IMR-90 (cell line): ENCODE measurements around the gene MRPL34. TPM values are rescaled to one million over a fixed set of nuclear protein-coding genes. Genes with fewer than 3 reads are reported as not detected.

ENCODE experiments used
- ATAC-seq: fragments of 200-7000 bp; cut with Tn5 transposase; 2 replicates; pipeline ENCODE4 v1.9.1; 2020; ENCODE audit warnings: low read depth, mild to moderate bottlenecking, moderate library complexity
- BruUV-seq: library from RNA; stranded (reverse); fragments of 400-500 nt; replicated peaks from 2 replicates; lab custom pipeline; 2021; lab: Mats Ljungman, UMichigan
- CTCF ChIA-PET: fragments of 300-600 bp; formaldehyde crosslinking; extraction: SDS; loops from one replicate; lab custom pipeline; 2021; ENCODE audit warnings: antibody characterized with exemption; lab: Yijun Ruan, JAX
- POLR2A ChIA-PET: fragments of 300-600 bp; sonication (Branson Sonifier 250); formaldehyde crosslinking; loops from one replicate; lab custom pipeline; 2022; ENCODE audit warnings: antibody characterized with exemption; ENCODE audit not compliant: unreplicated experiment; lab: Charles Lee
- DNase-seq: peaks from one replicate; pipeline ENCODE4 v3.0.0; 2013
- H2AFZ ChIP-seq: replicated peaks from 2 replicates; pipeline ENCODE3; 2013; ENCODE audit warnings: low read length, mild to moderate bottlenecking; ENCODE audit not compliant: poor library complexity
- H2AK5ac ChIP-seq: 2 replicates; pipeline ENCODE4 v1.6.1; 2013; ENCODE audit warnings: low read depth, low read length, inconsistent platforms
- H2AK9ac ChIP-seq: replicated peaks from 2 replicates; pipeline ENCODE3; 2013; ENCODE audit warnings: mild to moderate bottlenecking, low read depth, low read length, moderate library complexity; ENCODE audit not compliant: poor library complexity
- H2BK120ac ChIP-seq: 2 replicates; pipeline ENCODE4 v1.6.1; 2013; ENCODE audit warnings: low read depth, low read length, inconsistent platforms
- H2BK15ac ChIP-seq: 3 replicates; pipeline ENCODE4 v1.6.1; 2013; ENCODE audit warnings: low read depth, low read length, inconsistent platforms
- H2BK20ac ChIP-seq: 2 replicates; pipeline ENCODE4 v1.6.1; 2013; ENCODE audit warnings: low read depth, mild to moderate bottlenecking, inconsistent platforms, low read length, moderate library complexity
- H2BK5ac ChIP-seq: 2 replicates; pipeline ENCODE4 v1.6.1; 2013; ENCODE audit warnings: mild to moderate bottlenecking, low read depth, low read length, inconsistent platforms; ENCODE audit not compliant: poor library complexity, severe bottlenecking
- H3K14ac ChIP-seq: replicated peaks from 2 replicates; pipeline ENCODE4 v1.6.1; 2013; ENCODE audit warnings: low read depth, low read length, inconsistent platforms
- H3K18ac ChIP-seq: 2 replicates; pipeline ENCODE4 v1.6.1; 2013; ENCODE audit warnings: low read depth, low read length, control low read depth
- H3K23ac ChIP-seq: 2 replicates; pipeline ENCODE4 v1.6.1; 2013; ENCODE audit warnings: low read depth, low read length, inconsistent platforms
- H3K27ac ChIP-seq: 2 replicates; pipeline ENCODE4 v1.5.1; 2013; ENCODE audit warnings: mild to moderate bottlenecking, control low read depth, low read length; ENCODE audit not compliant: insufficient read depth
- H3K27me3 ChIP-seq: 2 replicates; pipeline ENCODE4 v1.6.1; 2013; ENCODE audit warnings: low read length; ENCODE audit not compliant: control insufficient read depth, insufficient read depth
- H3K36me3 ChIP-seq: 2 replicates; pipeline ENCODE4 v1.6.1; 2013; ENCODE audit warnings: low read length, mixed read lengths; ENCODE audit not compliant: control insufficient read depth, insufficient read depth
- H3K4ac ChIP-seq: 2 replicates; pipeline ENCODE4 v1.6.1; 2013; ENCODE audit warnings: low read depth, low read length, inconsistent platforms
- H3K4me1 ChIP-seq: 2 replicates; pipeline ENCODE4 v1.6.1; 2013; ENCODE audit warnings: low read length, mixed read lengths; ENCODE audit not compliant: control insufficient read depth, insufficient read depth
- H3K4me2 ChIP-seq: 2 replicates; pipeline ENCODE4 v1.6.1; 2013; ENCODE audit warnings: low read depth, mild to moderate bottlenecking, control low read depth, low read length, moderate library complexity
- H3K4me3 ChIP-seq: 2 replicates; pipeline ENCODE4 v1.5.1; 2013; ENCODE audit warnings: low read depth, mild to moderate bottlenecking, control low read depth, low read length, moderate library complexity; ENCODE audit not compliant: insufficient read depth
- H3K56ac ChIP-seq: 2 replicates; pipeline ENCODE4 v1.6.1; 2013; ENCODE audit warnings: low read length, inconsistent platforms; ENCODE audit not compliant: insufficient read depth; ENCODE audit errors: extremely low read depth
- H3K79me1 ChIP-seq, 2 experiments: 2 replicates each; pipeline ENCODE4 v1.6.1; 2013; ENCODE audit warnings: low read length in 2 of 2, inconsistent platforms in 1 of 2, low read depth in 1 of 2
- H3K9ac ChIP-seq: 2 replicates; pipeline ENCODE4 v1.6.1; 2013; ENCODE audit warnings: low read depth, low read length, control low read depth
- H3K9me1 ChIP-seq: 2 replicates; pipeline ENCODE4 v1.6.1; 2013; ENCODE audit warnings: low read length, inconsistent platforms; ENCODE audit not compliant: insufficient read depth
- H3K9me3 ChIP-seq: 2 replicates; pipeline ENCODE4 v1.6.1; 2013; ENCODE audit warnings: low read length; ENCODE audit not compliant: control insufficient read depth, insufficient read depth
- H4K20me1 ChIP-seq: 2 replicates; pipeline ENCODE4 v1.6.1; 2013; ENCODE audit warnings: low read length, inconsistent platforms; ENCODE audit not compliant: insufficient read depth
- H4K5ac ChIP-seq: 2 replicates; pipeline ENCODE4 v1.6.1; 2013; ENCODE audit warnings: mild to moderate bottlenecking, low read depth, low read length, control low read depth
- H4K8ac ChIP-seq, 2 experiments: 2 replicates each; pipeline ENCODE4 v1.6.1; 2013; ENCODE audit warnings: low read depth in 2 of 2, low read length in 2 of 2, control low read depth in 1 of 2, inconsistent platforms in 1 of 2
- H4K91ac ChIP-seq: 2 replicates; pipeline ENCODE4 v1.6.1; 2013; ENCODE audit warnings: low read depth, low read length, inconsistent platforms; ENCODE audit not compliant: insufficient read depth
- CEBPB ChIP-seq: IDR thresholded peaks from 2 replicates; pipeline ENCODE4 v1.6.1; 2012; ENCODE audit warnings: low read depth, low read length, improper control_type of control experiment
- CHD1 ChIP-seq: IDR thresholded peaks from 2 replicates; pipeline ENCODE4 v1.6.1; 2012; ENCODE audit warnings: low read depth, low read length, improper control_type of control experiment
- FOS ChIP-seq: fragments of 150-350 bp; IDR thresholded peaks from 2 replicates; pipeline ENCODE4 v1.6.1; 2016; ENCODE audit warnings: low read depth, low read length
- MAFK ChIP-seq: IDR thresholded peaks from 2 replicates; pipeline ENCODE4 v1.6.1; 2012; ENCODE audit warnings: low read depth, low read length, improper control_type of control experiment
- MAZ ChIP-seq: IDR thresholded peaks from 2 replicates; pipeline ENCODE4 v1.6.1; 2012; ENCODE audit warnings: low read depth, mild to moderate bottlenecking, low read length, improper control_type of control experiment, moderate library complexity, borderline replicate concordance
- MXI1 ChIP-seq: IDR thresholded peaks from 2 replicates; pipeline ENCODE4 v1.6.1; 2012; ENCODE audit warnings: low read depth, mild to moderate bottlenecking, low read length, moderate library complexity, borderline replicate concordance
- NFE2L2 ChIP-seq: fragments of 150-350 bp; IDR thresholded peaks from 2 replicates; pipeline ENCODE4 v1.6.1; 2016; ENCODE audit warnings: low read depth, mild to moderate bottlenecking, low read length
- POLR2A ChIP-seq: IDR thresholded peaks from 2 replicates; pipeline ENCODE4 v1.6.1; 2012; ENCODE audit warnings: mild to moderate bottlenecking, low read depth, low read length
- RAD21 ChIP-seq: IDR thresholded peaks from 2 replicates; pipeline ENCODE4 v1.6.1; 2012; ENCODE audit warnings: low read length, improper control_type of control experiment
- RCOR1 ChIP-seq: IDR thresholded peaks from 2 replicates; pipeline ENCODE4 v1.6.1; 2012; ENCODE audit warnings: mild to moderate bottlenecking, low read length, improper control_type of control experiment; ENCODE audit not compliant: insufficient replicate concordance
- SMC3 ChIP-seq: fragments of 150-350 bp; IDR thresholded peaks from 2 replicates; pipeline ENCODE4 v1.6.1; 2016; ENCODE audit warnings: low read depth, mild to moderate bottlenecking, antibody characterized with exemption, low read length, moderate library complexity
- WGBS, 2 experiments: methylation state at CpG; one replicate each; pipeline versions ENCODE4 v1.1.5 to v1.1.7; 2013; ENCODE audit warnings: missing lambda C conversion rate in 2 of 2; ENCODE audit not compliant: insufficient read length in 1 of 2; ENCODE audit errors: extremely low coverage in 2 of 2; 5-methylcytosine and 5-hydroxymethylcytosine counted together
- dilution Hi-C: fragments of 300-500 bp; cut with HindIII; formaldehyde crosslinking; loops from one replicate; pipeline ENCODE4 v1.14.3; 2018; ENCODE audit warnings: low sequenced_read_pairs; ENCODE audit not compliant: unreplicated experiment
- in situ Hi-C: fragments of 300-500 bp; cut with MboI; formaldehyde crosslinking; loops from 3 replicates; pipeline ENCODE4 v1.14.3; 2019; ENCODE audit warnings: low sequenced_read_pairs, inconsistent platforms, mixed read lengths
- intact Hi-C: fragments of 100-400 bp; cut with micrococcal nuclease; formaldehyde crosslinking; loops from 2 replicates; pipeline ENCODE4 v1.10.0; 2022
- polyA plus RNA-seq, 3 experiments: library from polyadenylated mRNA; depleted of rRNA; stranded (reverse); fragments of >200 nt; gene quantifications; 2 replicates each; pipeline ENCODE4 v1.2.3, GENCODE V29; 2012; ENCODE audit warnings: low replicate concordance in 1 of 3
- total RNA-seq: library from RNA; depleted of rRNA; stranded (reverse); fragments of >200 nt; gene quantifications from 2 replicates; pipeline ENCODE4 v1.2.3, GENCODE V29; 2012
- TF ChIP-seq, protein P1 (sequence below): conservative IDR thresholded peaks from 2 replicates; pipeline ENCODE4 v1.5.1; 2012; ENCODE audit warnings: mild to moderate bottlenecking, low read depth, low read length, improper control_type of control experiment
- TF ChIP-seq, protein P2 (sequence below): fragments of 150-350 bp; IDR thresholded peaks from 2 replicates; pipeline ENCODE4 v1.6.1; 2016; ENCODE audit warnings: low read depth, mild to moderate bottlenecking, low read length, moderate library complexity, borderline replicate concordance
- TF ChIP-seq, protein P3 (sequence below): fragments of 150-350 bp; IDR thresholded peaks from 2 replicates; pipeline ENCODE4 v1.6.1; 2017; ENCODE audit warnings: mild to moderate bottlenecking, antibody characterized with exemption, low read length, low read depth

The MRPL34 gene
- total and polyA plus RNA-seq, 2 of the 4 experiments (the other 2 are of a cell fraction): 7.3 to 37.0 TPM

GRCh38 chr19:17302391-17303166 lies 3.1 kb upstream of the MRPL34 start:
- Histone ChIP-seq H3K9me1 (peaks cover 14% of the 10 kb centered on the region), H3K27ac (peak overlapping the region; percentile 11), H4K91ac (peak overlapping the region; percentile 49; the same call in 1 of the 2 replicates), H3K36me3 (peaks cover 8% of the 10 kb centered on the region), H3K4me2 (peak overlapping the region; percentile 90), H2BK5ac (peak overlapping the region; percentile 31), H3K56ac (no peak overlapping the region), H3K18ac (no peak overlapping the region), H2AK9ac (peak overlapping the region; percentile 90), H2BK20ac (no peak overlapping the region), H3K14ac (peak overlapping the region; percentile 37; the same call in 1 of the 2 replicates), H3K4me3 (peak overlapping the region; percentile 61), H2AK5ac (peak overlapping the region; percentile 24; the same call in 1 of the 2 replicates), H3K4ac (peak overlapping the region; percentile 19; the same call in 1 of the 2 replicates), H4K8ac (peak overlapping the region; percentile 21 to 36; a peak in 2 of 4 replicates), H2BK15ac (no peak overlapping the region), H3K9ac (peak overlapping the region; percentile 35), H3K23ac (no peak overlapping the region), H2BK120ac (0 out of 2 replicates have a peak overlapping the region, but pooled peaks have one; percentile 3), H3K9me3 (peaks cover 4% of the 10 kb centered on the region), H3K79me1 (peaks cover 14 to 44% of the 10 kb centered on the region in 2 experiments), H3K27me3 (no peaks in the 10 kb centered on the region), H2AFZ (peak overlapping the region; percentile 90), H3K4me1 (peaks cover 8% of the 10 kb centered on the region), H4K5ac (no peak overlapping the region), H4K20me1 (no peaks in the 10 kb centered on the region)
- ChIA-PET POLR2A (no interaction called here), CTCF (no interaction called here)
- DNase-seq (no peak), ATAC-seq (no peak)
- in situ Hi-C loops: no loop called here
- intact Hi-C loops: loop anchor here (1.0 kb wide), 1 partner anchor 10 kb away; no protein-coding TSS in a partner anchor
- dilution Hi-C loops: no loop called here
- BruUV-seq: no TSS peak
- 10% methylated on average over 17 of the region's 29 CpGs; no CpG with 5 or more reads in 1 of the 2 experiments for WGBS, 2 experiments
- TF ChIP-seq, protein P1, sequence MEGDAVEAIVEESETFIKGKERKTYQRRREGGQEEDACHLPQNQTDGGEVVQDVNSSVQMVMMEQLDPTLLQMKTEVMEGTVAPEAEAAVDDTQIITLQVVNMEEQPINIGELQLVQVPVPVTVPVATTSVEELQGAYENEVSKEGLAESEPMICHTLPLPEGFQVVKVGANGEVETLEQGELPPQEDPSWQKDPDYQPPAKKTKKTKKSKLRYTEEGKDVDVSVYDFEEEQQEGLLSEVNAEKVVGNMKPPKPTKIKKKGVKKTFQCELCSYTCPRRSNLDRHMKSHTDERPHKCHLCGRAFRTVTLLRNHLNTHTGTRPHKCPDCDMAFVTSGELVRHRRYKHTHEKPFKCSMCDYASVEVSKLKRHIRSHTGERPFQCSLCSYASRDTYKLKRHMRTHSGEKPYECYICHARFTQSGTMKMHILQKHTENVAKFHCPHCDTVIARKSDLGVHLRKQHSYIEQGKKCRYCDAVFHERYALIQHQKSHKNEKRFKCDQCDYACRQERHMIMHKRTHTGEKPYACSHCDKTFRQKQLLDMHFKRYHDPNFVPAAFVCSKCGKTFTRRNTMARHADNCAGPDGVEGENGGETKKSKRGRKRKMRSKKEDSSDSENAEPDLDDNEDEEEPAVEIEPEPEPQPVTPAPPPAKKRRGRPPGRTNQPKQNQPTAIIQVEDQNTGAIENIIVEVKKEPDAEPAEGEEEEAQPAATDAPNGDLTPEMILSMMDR: no peak
- no peak for TF ChIP-seq CEBPB
- TF ChIP-seq FOS: no peak
- no peak for TF ChIP-seq MAFK
- TF ChIP-seq MAZ: no peak
- no peak for TF ChIP-seq RCOR1
- no peak for TF ChIP-seq NFE2L2
- TF ChIP-seq, protein P2, sequence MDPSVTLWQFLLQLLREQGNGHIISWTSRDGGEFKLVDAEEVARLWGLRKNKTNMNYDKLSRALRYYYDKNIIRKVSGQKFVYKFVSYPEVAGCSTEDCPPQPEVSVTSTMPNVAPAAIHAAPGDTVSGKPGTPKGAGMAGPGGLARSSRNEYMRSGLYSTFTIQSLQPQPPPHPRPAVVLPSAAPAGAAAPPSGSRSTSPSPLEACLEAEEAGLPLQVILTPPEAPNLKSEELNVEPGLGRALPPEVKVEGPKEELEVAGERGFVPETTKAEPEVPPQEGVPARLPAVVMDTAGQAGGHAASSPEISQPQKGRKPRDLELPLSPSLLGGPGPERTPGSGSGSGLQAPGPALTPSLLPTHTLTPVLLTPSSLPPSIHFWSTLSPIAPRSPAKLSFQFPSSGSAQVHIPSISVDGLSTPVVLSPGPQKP: no peak
- no peak for TF ChIP-seq CHD1
- TF ChIP-seq, protein P3, sequence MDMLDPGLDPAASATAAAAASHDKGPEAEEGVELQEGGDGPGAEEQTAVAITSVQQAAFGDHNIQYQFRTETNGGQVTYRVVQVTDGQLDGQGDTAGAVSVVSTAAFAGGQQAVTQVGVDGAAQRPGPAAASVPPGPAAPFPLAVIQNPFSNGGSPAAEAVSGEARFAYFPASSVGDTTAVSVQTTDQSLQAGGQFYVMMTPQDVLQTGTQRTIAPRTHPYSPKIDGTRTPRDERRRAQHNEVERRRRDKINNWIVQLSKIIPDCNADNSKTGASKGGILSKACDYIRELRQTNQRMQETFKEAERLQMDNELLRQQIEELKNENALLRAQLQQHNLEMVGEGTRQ: no peak
- no peak for TF ChIP-seq POLR2A
- no peak for TF ChIP-seq MXI1
- TF ChIP-seq SMC3: no peak
- TF ChIP-seq RAD21: no peak
